Glutamatergic neuron (in vitro differentiated cells): ENCODE results near the gene TGFBR2. TPM values are rescaled to one million over a fixed set of nuclear protein-coding genes. Genes with fewer than 3 reads are reported as not detected.

Experiments
- DNase-seq: peaks from one replicate; pipeline ENCODE4 v3.0.0; 2022
- H3K27ac Mint-ChIP-seq: one replicate; pipeline ENCODE4 v1.8.0; 2020; ENCODE audit warnings: mild to moderate bottlenecking, mixed read lengths, inconsistent platforms; ENCODE audit not compliant: unreplicated experiment
- H3K27me3 Mint-ChIP-seq: one replicate; pipeline ENCODE4 v1.8.0; 2020; ENCODE audit warnings: mild to moderate bottlenecking, moderate library complexity, mixed read lengths, inconsistent platforms; ENCODE audit not compliant: unreplicated experiment
- H3K36me3 Mint-ChIP-seq: one replicate; pipeline ENCODE4 v1.8.0; 2020; ENCODE audit warnings: mild to moderate bottlenecking, mixed read lengths, inconsistent platforms; ENCODE audit not compliant: unreplicated experiment
- H3K4me1 Mint-ChIP-seq: one replicate; pipeline ENCODE4 v1.8.0; 2020; ENCODE audit warnings: mild to moderate bottlenecking, low read depth, mixed read lengths, inconsistent platforms; ENCODE audit not compliant: unreplicated experiment
- H3K4me3 Mint-ChIP-seq: one replicate; pipeline ENCODE4 v1.8.0; 2020; ENCODE audit warnings: mild to moderate bottlenecking, mixed read lengths, inconsistent platforms; ENCODE audit not compliant: unreplicated experiment
- H3K9me3 Mint-ChIP-seq: one replicate; pipeline ENCODE4 v1.8.0; 2020; ENCODE audit warnings: mild to moderate bottlenecking, moderate library complexity, mixed read lengths, inconsistent platforms; ENCODE audit not compliant: unreplicated experiment
- total RNA-seq: library from RNA; stranded (reverse); fragmentation: NEBNext Ultra II Directional; extraction: Animal tissue kit (Norgen Biotek cat#: 25700); gene quantifications from one replicate; pipeline ENCODE4 v1.2.1, GENCODE V29; 2021; ENCODE audit not compliant: unreplicated experiment
- TF ChIP-seq, protein P1 (sequence below): fragments of 200-600 bp; sonication (generic); IDR thresholded peaks from one replicate; pipeline ENCODE4 v1.5.0; 2021; ENCODE audit not compliant: partially characterized antibody, unreplicated experiment

The TGFBR2 gene
- total RNA-seq, 1 donor from 2014 or later: 0.96 TPM

DNA sequence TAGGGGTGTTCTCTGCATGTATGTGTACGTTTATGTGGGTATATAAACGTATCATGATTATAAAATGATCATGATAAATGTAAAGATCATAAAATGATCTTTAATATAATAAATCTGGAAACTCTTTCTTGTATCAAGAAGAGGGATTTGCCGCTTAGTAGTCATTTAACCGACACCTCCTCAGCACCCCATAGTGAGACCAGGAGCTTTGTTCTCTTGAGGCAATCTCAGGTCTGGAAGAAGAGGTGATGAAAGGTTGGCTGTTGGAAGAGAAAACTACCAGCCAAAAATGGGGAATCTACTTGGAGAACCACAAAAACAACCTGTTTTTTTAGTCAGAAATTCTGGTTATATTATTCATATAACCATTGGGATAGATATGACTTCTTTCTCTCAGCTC lies 38.7 kb downstream of the TGFBR2 start:
- Mint-ChIP-seq H3K27ac (no peak overlapping the region), H3K27me3 (peaks cover 2% of the 10 kb centered on the region), H3K36me3 (no peaks in the 10 kb centered on the region), H3K4me1 (peaks cover 13% of the 10 kb centered on the region), H3K9me3 (no peaks in the 10 kb centered on the region), H3K4me3 (no peak overlapping the region)
- no peak for DNase-seq
- TF ChIP-seq, protein P1, sequence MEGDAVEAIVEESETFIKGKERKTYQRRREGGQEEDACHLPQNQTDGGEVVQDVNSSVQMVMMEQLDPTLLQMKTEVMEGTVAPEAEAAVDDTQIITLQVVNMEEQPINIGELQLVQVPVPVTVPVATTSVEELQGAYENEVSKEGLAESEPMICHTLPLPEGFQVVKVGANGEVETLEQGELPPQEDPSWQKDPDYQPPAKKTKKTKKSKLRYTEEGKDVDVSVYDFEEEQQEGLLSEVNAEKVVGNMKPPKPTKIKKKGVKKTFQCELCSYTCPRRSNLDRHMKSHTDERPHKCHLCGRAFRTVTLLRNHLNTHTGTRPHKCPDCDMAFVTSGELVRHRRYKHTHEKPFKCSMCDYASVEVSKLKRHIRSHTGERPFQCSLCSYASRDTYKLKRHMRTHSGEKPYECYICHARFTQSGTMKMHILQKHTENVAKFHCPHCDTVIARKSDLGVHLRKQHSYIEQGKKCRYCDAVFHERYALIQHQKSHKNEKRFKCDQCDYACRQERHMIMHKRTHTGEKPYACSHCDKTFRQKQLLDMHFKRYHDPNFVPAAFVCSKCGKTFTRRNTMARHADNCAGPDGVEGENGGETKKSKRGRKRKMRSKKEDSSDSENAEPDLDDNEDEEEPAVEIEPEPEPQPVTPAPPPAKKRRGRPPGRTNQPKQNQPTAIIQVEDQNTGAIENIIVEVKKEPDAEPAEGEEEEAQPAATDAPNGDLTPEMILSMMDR: no peak

DNA sequence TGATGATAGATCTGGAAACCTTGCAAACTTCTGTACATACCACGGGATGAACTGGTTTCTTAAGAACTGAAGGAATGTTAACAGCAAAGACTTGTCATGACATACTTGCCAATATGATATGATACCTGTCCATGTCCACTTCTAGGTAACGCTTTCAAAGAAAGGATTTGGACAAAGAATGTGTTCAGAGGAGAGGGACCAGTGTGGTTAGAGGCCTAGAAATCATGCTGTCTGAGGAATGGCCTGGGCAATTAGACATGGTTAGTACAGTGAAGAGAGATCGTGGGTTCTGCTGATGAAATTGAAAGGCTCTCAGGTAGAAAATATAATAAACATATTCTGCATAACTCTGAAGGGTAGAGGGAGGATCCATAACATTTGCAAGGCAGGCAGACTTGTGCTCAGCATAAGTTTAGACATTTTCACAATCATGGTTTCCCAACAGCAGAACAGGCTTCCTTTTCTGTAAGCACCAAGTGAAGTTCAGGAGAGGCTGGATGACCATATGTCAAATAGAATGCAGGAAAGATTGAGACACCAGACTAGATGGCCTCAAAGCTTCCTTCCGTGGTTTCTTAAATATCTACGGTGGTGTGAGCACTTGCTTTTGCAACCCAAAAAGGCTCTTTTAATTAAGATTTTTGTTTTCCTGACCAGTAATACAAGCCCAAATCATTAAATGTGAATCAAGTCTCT lies 39.9 kb downstream of the TGFBR2 start:
- no peaks in the 10 kb centered on the region for H3K9me3 Mint-ChIP-seq
- peaks cover 2% of the 10 kb centered on the region for H3K27me3 Mint-ChIP-seq
- H3K27ac Mint-ChIP-seq: no peak overlapping the region
- peaks cover 9% of the 10 kb centered on the region for H3K4me1 Mint-ChIP-seq
- no peak overlapping the region for H3K4me3 Mint-ChIP-seq
- TF ChIP-seq, protein P1: no peak
- no peak for DNase-seq
- no peaks in the 10 kb centered on the region for H3K36me3 Mint-ChIP-seq

DNA sequence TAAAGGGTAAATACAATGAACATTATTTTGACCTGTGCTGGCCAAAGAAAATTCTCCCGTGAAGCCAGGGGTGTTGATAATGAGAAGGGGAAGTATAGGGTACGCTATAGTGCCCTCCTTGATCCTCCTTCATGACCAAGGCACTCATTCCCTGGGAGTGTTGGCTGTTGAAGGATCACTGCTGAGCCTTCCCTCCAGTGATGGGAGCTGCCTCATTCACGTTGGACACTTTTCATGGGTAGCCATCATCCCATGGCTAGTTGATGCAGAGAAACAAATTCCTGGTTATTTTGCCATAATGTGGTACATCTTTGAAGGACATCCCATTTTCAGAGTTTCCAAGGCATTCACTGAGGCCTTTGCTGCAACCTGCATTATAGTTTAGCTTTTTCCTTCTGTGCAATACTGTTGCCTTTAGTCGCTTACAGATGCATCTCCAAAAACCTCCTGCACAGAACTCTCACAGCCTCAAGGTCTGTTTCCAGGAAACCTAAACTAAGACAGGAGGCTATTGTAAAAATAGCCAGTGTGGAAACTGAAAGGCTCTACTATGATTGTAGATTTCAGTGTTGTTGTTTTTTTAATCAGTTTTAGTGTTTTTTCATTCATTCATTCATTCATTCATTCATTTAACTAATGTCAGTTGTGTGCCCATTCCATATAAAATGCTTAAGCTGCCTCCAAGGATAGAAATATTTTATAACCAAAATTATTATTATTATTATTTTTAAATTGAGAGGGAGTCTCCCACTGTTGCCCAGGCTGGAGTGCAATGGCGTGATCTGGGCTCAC lies 40.8 kb downstream of the TGFBR2 start:
- Mint-ChIP-seq H3K27me3 (peaks cover 2% of the 10 kb centered on the region), H3K9me3 (no peaks in the 10 kb centered on the region), H3K27ac (no peak overlapping the region), H3K4me3 (no peak overlapping the region), H3K36me3 (no peaks in the 10 kb centered on the region), H3K4me1 (peaks cover 6% of the 10 kb centered on the region)
- no peak for DNase-seq
- TF ChIP-seq, protein P1: no peak

DNA sequence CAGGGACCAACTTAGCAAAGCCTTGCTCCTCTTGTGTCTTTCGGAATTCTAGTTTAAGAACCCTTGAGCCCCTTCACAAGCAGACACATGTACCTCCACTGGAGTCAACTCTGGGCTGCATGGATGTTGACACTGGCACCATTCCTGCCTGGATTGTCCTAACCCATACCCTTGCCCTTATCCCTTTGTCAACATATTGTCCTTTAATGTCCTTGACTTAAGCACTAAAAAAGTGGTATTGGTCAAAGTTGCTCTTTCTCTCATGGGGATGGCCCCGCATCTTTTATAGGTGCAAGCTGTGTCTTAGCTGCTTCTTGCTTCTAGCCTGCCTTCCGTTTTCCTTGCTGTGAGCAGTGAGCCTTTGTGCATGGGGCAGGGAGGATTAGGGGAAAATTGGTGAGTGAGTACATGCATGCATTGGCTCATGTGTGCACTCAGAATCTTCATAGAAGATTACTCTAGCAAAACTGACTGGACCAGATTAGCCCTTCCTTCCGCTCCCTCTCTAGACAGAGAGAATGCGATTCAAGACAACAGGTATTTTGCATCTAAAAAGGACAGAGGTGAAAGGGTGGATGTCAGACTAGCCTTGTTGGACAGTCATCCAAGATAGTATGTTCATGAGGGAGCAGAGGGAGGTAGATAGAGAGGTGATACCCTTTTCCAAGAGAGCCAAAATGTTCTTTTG lies 42.4 kb downstream of the TGFBR2 start:
- Mint-ChIP-seq H3K4me1 (peaks cover 6% of the 10 kb centered on the region), H3K4me3 (no peak overlapping the region), H3K27ac (no peak overlapping the region)

More for the DNA sequence above, 42.4 kb downstream of the TGFBR2 start:
- DNase-seq: no peak
- no peaks in the 10 kb centered on the region for H3K36me3 Mint-ChIP-seq
- H3K27me3 Mint-ChIP-seq: peaks cover 2% of the 10 kb centered on the region
- TF ChIP-seq, protein P1: no peak
- H3K9me3 Mint-ChIP-seq: no peaks in the 10 kb centered on the region
